HCT116 (cell line): ENCODE results near the gene SNRNP200. TPM values are rescaled to one million over a fixed set of nuclear protein-coding genes. Genes with fewer than 3 reads are reported as not detected.

Experiments
- ATAC-seq: fragments of 200-7000 bp; cut with Tn5 transposase; 2 replicates; pipeline ENCODE4 v1.9.1; 2020; ENCODE audit warnings: mild to moderate bottlenecking, moderate library complexity
- BruUV-seq: library from RNA; stranded (reverse); fragments of 400-500 nt; replicated peaks from 2 replicates; lab custom pipeline; 2021; lab: Mats Ljungman, UMichigan
- CTCF ChIA-PET: fragments of 300-600 bp; sonication (Branson Sonifier 250); formaldehyde crosslinking; loops from one replicate; lab custom pipeline; 2021; ENCODE audit warnings: antibody characterized with exemption; lab: Charles Lee
- POLR2A ChIA-PET: fragments of 300-600, 350-600 bp; sonication (Branson Sonifier 250); formaldehyde crosslinking; loops from one replicate; lab custom pipeline; 2021; ENCODE audit warnings: antibody characterized with exemption; lab: Charles Lee
- RAD21 ChIA-PET, 2 experiments: fragments of 300-600 bp; sonication (Branson Sonifier 250); formaldehyde crosslinking; loops; one replicate each; lab custom pipeline; 2023; ENCODE audit warnings: low total read pairs in 2 of 2; ENCODE audit not compliant: uncharacterized antibody in 2 of 2, unreplicated experiment in 2 of 2, low non-redundant PET in 1 of 2; lab: Charles Lee
- DNase-seq: peaks from one replicate; pipeline ENCODE4 v3.0.0-alpha.2; 2010; ENCODE audit warnings: low read depth, low spot score
- H2AFZ ChIP-seq: fragments of 200-600 bp; shearing (Covaris generic), sonication (generic); 2 replicates; pipeline ENCODE4 v1.6.1; 2017; ENCODE audit warnings: low read depth, mixed run types, mixed read lengths, antibody characterized with exemption, low read length; ENCODE audit not compliant: poor library complexity, severe bottlenecking
- H3K27ac ChIP-seq: 2 replicates; pipeline ENCODE4 v1.5.1; 2012; ENCODE audit warnings: low read depth, low read length
- H3K27me3 ChIP-seq: fragments of 200-600 bp; sonication (generic); 2 replicates; pipeline ENCODE4 v1.6.1; 2016; ENCODE audit warnings: mixed run types, low read length, mixed read lengths; ENCODE audit not compliant: insufficient read depth
- H3K36me3 ChIP-seq, 2 experiments: fragments of 200-500 bp in 1 of 2; fragments of 200-600 bp in 1 of 2; sonication (Bioruptor generic) in 1 of 2; sonication (generic) in 1 of 2; 2 replicates each; pipeline versions ENCODE4 v1.5.1 to v1.6.1; 2014 to 2016; ENCODE audit warnings: low read length in 2 of 2, inconsistent platforms in 1 of 2, mixed read lengths in 1 of 2, mixed run types in 1 of 2; ENCODE audit not compliant: insufficient read depth in 2 of 2, control insufficient read depth in 1 of 2
- H3K4me1 ChIP-seq, 2 experiments: fragments of 200-600 bp in 1 of 2; sonication (generic) in 1 of 2; 2 replicates each; pipeline versions ENCODE4 v1.5.1 to v1.6.1; 2012 to 2017; ENCODE audit warnings: low read length in 2 of 2, inconsistent platforms in 1 of 2, mild to moderate bottlenecking in 1 of 2, mixed read lengths in 1 of 2, mixed run types in 1 of 2, moderate library complexity in 1 of 2; ENCODE audit not compliant: insufficient read depth in 2 of 2, control insufficient read depth in 1 of 2
- H3K4me2 ChIP-seq: fragments of 200-600 bp; sonication (generic); 2 replicates; pipeline ENCODE4 v1.6.1; 2017; ENCODE audit warnings: mixed run types, low read length, mixed read lengths
- H3K4me3 ChIP-seq, 2 experiments: fragments of 200-600 bp in 1 of 2; sonication (generic) in 1 of 2; replicated peaks in 1 of 2; 2 replicates each; pipeline ENCODE4 v1.5.1; 2011 to 2016; ENCODE audit warnings: low read length in 2 of 2, control low read depth in 1 of 2, low read depth in 1 of 2, mild to moderate bottlenecking in 1 of 2, mixed read lengths in 1 of 2, mixed run types in 1 of 2
- H3K79me2 ChIP-seq: fragments of 200-600 bp; sonication (generic); 2 replicates; pipeline ENCODE4 v1.6.1; 2017; ENCODE audit warnings: mild to moderate bottlenecking, mixed run types, low read length, moderate library complexity, mixed read lengths; ENCODE audit not compliant: insufficient read depth
- H3K9ac ChIP-seq: fragments of 200-600 bp; sonication (generic); 2 replicates; pipeline ENCODE4 v1.6.1; 2016; ENCODE audit warnings: low read length, mixed read lengths
- H3K9me2 ChIP-seq: fragments of 200-600 bp; sonication (generic), shearing (Covaris generic); 2 replicates; pipeline ENCODE4 v1.6.1; 2017; ENCODE audit warnings: mixed run types, mild to moderate bottlenecking, moderate library complexity; ENCODE audit not compliant: insufficient read depth
- H3K9me3 ChIP-seq, 2 experiments: fragments of 200-500 bp in 1 of 2; fragments of 200-600 bp in 1 of 2; sonication (Bioruptor generic) in 1 of 2; sonication (generic) in 1 of 2; 2 replicates each; pipeline ENCODE4 v1.6.1; 2014 to 2017; ENCODE audit warnings: low read length in 2 of 2, mixed read lengths in 2 of 2, inconsistent platforms in 1 of 2, low read depth in 1 of 2, mild to moderate bottlenecking in 1 of 2, mixed run types in 1 of 2, moderate library complexity in 1 of 2; ENCODE audit not compliant: control insufficient read depth in 1 of 2, insufficient read depth in 1 of 2
- H4K20me1 ChIP-seq: fragments of 200-600 bp; sonication (generic), shearing (Covaris generic); 2 replicates; pipeline ENCODE4 v1.6.1; 2017; ENCODE audit warnings: mixed run types, mild to moderate bottlenecking, moderate library complexity; ENCODE audit not compliant: insufficient read depth
- CBX3 ChIP-seq: IDR thresholded peaks from 2 replicates; pipeline ENCODE4 v1.6.1; 2012; ENCODE audit warnings: low read depth
- CEBPB ChIP-seq: IDR thresholded peaks from 2 replicates; pipeline ENCODE4 v1.6.1; 2012; ENCODE audit warnings: low read depth
- ELF1 ChIP-seq: IDR thresholded peaks from 2 replicates; pipeline ENCODE4 v1.6.1; 2012; ENCODE audit warnings: low read depth, borderline replicate concordance
- EZH2 ChIP-seq: fragments of 200-600 bp; sonication (generic); IDR thresholded peaks from 2 replicates; pipeline ENCODE4 v1.6.1; 2017; ENCODE audit warnings: antibody characterized with exemption, mixed run types
- EZH2phosphoT487 ChIP-seq: fragments of 200-600 bp; IDR thresholded peaks from 2 replicates; pipeline ENCODE4 v1.6.1; 2018; ENCODE audit warnings: antibody characterized with exemption, borderline replicate concordance
- FOSL1 ChIP-seq: IDR thresholded peaks from 2 replicates; pipeline ENCODE4 v1.6.1; 2012; ENCODE audit warnings: low read depth
- POLR2A ChIP-seq: IDR thresholded peaks from 2 replicates; pipeline ENCODE4 v1.7.0; 2011; ENCODE audit warnings: borderline replicate concordance; ENCODE audit not compliant: insufficient read depth, insufficient read length; ENCODE audit errors: extremely low read depth
- RAD21 ChIP-seq: IDR thresholded peaks from 2 replicates; pipeline ENCODE4 v1.6.1; 2012; ENCODE audit warnings: low read depth, mild to moderate bottlenecking
- SIN3A ChIP-seq: IDR thresholded peaks from 2 replicates; pipeline ENCODE4 v1.6.1; 2012; ENCODE audit warnings: low read depth
- SRF ChIP-seq: IDR thresholded peaks from 2 replicates; pipeline ENCODE4 v1.6.1; 2012; ENCODE audit warnings: low read depth
- intact Hi-C: fragments of 100-400 bp; cut with micrococcal nuclease; formaldehyde crosslinking; loops from 2 replicates; pipeline ENCODE4 v1.10.0; 2022
- total RNA-seq: library from RNA; stranded (reverse); gene quantifications from one replicate; pipeline ENCODE4 v1.2.1, GENCODE V29; 2021; ENCODE audit not compliant: unreplicated experiment
- TF ChIP-seq, protein P1 (sequence below): IDR thresholded peaks from 2 replicates; pipeline ENCODE4 v1.6.1; 2011; ENCODE audit warnings: mild to moderate bottlenecking, low read length, moderate library complexity; ENCODE audit not compliant: insufficient replicate concordance; ENCODE audit errors: extremely low read depth
- TF ChIP-seq, protein P2 (sequence below): IDR thresholded peaks from 2 replicates; pipeline ENCODE4 v1.6.1; 2012

Gene SNRNP200
- total RNA-seq, 1 experiment from 2014 or later, result 202 TPM

GRCh38 chr2:96324721-96325040, 19.3 kb upstream of the SNRNP200 start:
- H3K9ac ChIP-seq, result peak overlapping the region; percentile 76
- peak overlapping the region; percentile 71 for H2AFZ ChIP-seq
- intact Hi-C loops, result no loop called here
- H3K27ac ChIP-seq, result peak overlapping the region; percentile 66
- DNase-seq (no peak), ATAC-seq (peak; percentile 2; the same call in 1 of the 2 replicates)
- no TSS peak for BruUV-seq
- peaks cover 17 to 54% of the 10 kb centered on the region in 2 experiments for H3K4me1 ChIP-seq
- ChIA-PET CTCF (interaction anchor here (2.3 kb wide), 1 partner anchor 225 kb away, joined by 7 read pairs; no protein-coding TSS in a partner anchor), POLR2A (interaction anchor here (1.1 to 1.5 kb wide), 3 partner anchors 9 to 11 kb away, joined by 3 to 8 read pairs (median 4); partner anchors contain the start of gene NCAPH), RAD21 (no interaction called here)
- H3K9me2 ChIP-seq, result no peaks in the 10 kb centered on the region
- no peaks in the 10 kb centered on the region for H3K27me3 ChIP-seq
- H3K4me3 ChIP-seq, result peak overlapping the region; percentile 72
- H3K79me2 ChIP-seq, result peaks cover 23% of the 10 kb centered on the region; the same call in 1 of the 2 replicates
- H4K20me1 ChIP-seq, result no peaks in the 10 kb centered on the region
- peaks cover 3 to 23% of the 10 kb centered on the region in 2 experiments; a peak in 2 of 4 replicates for H3K36me3 ChIP-seq
- TF ChIP-seq CBX3 (no peak), EZH2 (no peak), ELF1 (no peak), SIN3A (no peak), SRF (no peak)
- H3K9me3 ChIP-seq, result no peaks in the 10 kb centered on the region
- peak overlapping the region; percentile 93 for H3K4me2 ChIP-seq

DNA sequence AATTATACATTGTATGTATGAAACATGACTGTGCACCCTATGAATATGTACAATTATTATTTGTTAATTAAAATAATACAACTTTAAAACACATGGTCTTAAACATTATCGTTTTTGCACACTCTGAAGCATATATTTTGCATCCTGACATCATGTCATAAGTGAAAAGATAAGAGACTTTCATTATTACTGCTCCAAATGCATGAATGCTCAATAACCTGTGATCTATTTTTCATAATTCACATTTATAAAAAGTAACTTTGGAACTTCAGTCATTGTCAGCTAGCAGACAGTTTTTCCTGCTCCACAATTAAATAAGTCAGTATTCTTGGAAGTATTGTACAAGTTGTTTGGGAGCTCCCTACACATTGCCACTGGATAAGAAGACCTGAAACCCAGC, 18.5 kb upstream of the SNRNP200 start:
- Histone ChIP-seq H3K4me3 (no peak overlapping the region), H4K20me1 (no peaks in the 10 kb centered on the region), H2AFZ (no peak overlapping the region), H3K9ac (no peak overlapping the region), H3K27ac (no peak overlapping the region), H3K4me2 (no peak overlapping the region), H3K36me3 (peaks cover 3 to 23% of the 10 kb centered on the region in 2 experiments; a peak in 2 of 4 replicates), H3K79me2 (peaks cover 23% of the 10 kb centered on the region; the same call in 1 of the 2 replicates), H3K9me2 (no peaks in the 10 kb centered on the region), H3K4me1 (peaks cover 15 to 48% of the 10 kb centered on the region in 2 experiments), H3K27me3 (no peaks in the 10 kb centered on the region), H3K9me3 (no peaks in the 10 kb centered on the region)
- POLR2A ChIA-PET, result no interaction called here
- RAD21 ChIA-PET, result no interaction called here
- DNase-seq (no peak), ATAC-seq (no peak)
- no peak for TF ChIP-seq CEBPB
- no peak for TF ChIP-seq FOSL1
- no peak for TF ChIP-seq RAD21
- peak; percentile 16 for TF ChIP-seq POLR2A
- TF ChIP-seq CBX3, result no peak
- TF ChIP-seq, protein P1, sequence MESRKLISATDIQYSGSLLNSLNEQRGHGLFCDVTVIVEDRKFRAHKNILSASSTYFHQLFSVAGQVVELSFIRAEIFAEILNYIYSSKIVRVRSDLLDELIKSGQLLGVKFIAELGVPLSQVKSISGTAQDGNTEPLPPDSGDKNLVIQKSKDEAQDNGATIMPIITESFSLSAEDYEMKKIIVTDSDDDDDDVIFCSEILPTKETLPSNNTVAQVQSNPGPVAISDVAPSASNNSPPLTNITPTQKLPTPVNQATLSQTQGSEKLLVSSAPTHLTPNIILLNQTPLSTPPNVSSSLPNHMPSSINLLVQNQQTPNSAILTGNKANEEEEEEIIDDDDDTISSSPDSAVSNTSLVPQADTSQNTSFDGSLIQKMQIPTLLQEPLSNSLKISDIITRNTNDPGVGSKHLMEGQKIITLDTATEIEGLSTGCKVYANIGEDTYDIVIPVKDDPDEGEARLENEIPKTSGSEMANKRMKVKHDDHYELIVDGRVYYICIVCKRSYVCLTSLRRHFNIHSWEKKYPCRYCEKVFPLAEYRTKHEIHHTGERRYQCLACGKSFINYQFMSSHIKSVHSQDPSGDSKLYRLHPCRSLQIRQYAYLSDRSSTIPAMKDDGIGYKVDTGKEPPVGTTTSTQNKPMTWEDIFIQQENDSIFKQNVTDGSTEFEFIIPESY, result no peak
- TF ChIP-seq EZH2phosphoT487, result no peak
- TF ChIP-seq, protein P2, sequence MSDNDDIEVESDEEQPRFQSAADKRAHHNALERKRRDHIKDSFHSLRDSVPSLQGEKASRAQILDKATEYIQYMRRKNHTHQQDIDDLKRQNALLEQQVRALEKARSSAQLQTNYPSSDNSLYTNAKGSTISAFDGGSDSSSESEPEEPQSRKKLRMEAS, result no peak
- no TSS peak for BruUV-seq
- CTCF ChIA-PET, result no interaction called here
- intact Hi-C loops, result no loop called here
